Adipocyte (in vitro differentiated cells): ENCODE results near the gene SCTR.

Experiments used
- DNase-seq: peaks from one replicate; pipeline ENCODE4 v3.0.0-alpha.2; 2015; ENCODE audit warnings: low read depth
- H3K27me3 ChIP-seq: replicated peaks from 2 replicates; pipeline ENCODE4 v1.7.0; 2013; ENCODE audit warnings: mild to moderate bottlenecking, low read length, moderate library complexity; ENCODE audit not compliant: control insufficient read depth, insufficient read depth
- H3K36me3 ChIP-seq: 2 replicates; pipeline ENCODE4 v1.7.0; 2013; ENCODE audit warnings: low read length, mild to moderate bottlenecking, moderate library complexity; ENCODE audit not compliant: control insufficient read depth, insufficient read depth, severe bottlenecking
- H3K4me1 ChIP-seq: 2 replicates; pipeline ENCODE4 v1.7.0; 2013; ENCODE audit warnings: mild to moderate bottlenecking, low read length, moderate library complexity; ENCODE audit not compliant: control insufficient read depth, insufficient read depth
- H3K4me3 ChIP-seq: 2 replicates; pipeline ENCODE4 v1.7.0; 2013; ENCODE audit warnings: mild to moderate bottlenecking, low read length, moderate library complexity
- H3K9ac ChIP-seq: 2 replicates; pipeline ENCODE4 v1.7.0; 2013; ENCODE audit warnings: mild to moderate bottlenecking, low read length, moderate library complexity
- H3K9me3 ChIP-seq: 2 replicates; pipeline ENCODE4 v1.7.0; 2013; ENCODE audit warnings: mild to moderate bottlenecking, low read length, moderate library complexity; ENCODE audit not compliant: control insufficient read depth

The SCTR gene

DNA sequence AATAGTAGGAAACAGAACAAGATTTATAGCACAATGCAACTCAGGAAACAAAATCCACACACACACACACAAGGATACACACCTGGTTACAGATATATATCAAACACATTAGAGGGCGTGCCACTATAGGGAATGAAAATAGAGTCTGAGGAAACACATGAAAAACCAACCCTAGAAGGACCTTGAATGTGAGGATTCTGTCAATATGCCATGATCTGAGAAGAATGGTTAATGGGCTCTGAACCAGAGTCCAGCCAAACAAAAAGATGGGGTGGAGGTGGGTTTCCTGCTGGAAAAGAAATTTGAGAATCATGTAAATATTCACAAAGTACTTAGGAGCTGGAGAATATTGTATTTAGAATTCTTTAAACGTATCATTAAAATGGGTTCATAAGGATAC is 100.5 kb downstream of the SCTR start:
- Histone ChIP-seq H3K9ac (no peak overlapping the region), H3K4me3 (no peak overlapping the region), H3K27me3 (peaks cover 11% of the 10 kb centered on the region), H3K9me3 (peaks cover 21% of the 10 kb centered on the region), H3K36me3 (no peaks in the 10 kb centered on the region), H3K4me1 (peaks cover 50% of the 10 kb centered on the region)
- DNase-seq = no peak

DNA sequence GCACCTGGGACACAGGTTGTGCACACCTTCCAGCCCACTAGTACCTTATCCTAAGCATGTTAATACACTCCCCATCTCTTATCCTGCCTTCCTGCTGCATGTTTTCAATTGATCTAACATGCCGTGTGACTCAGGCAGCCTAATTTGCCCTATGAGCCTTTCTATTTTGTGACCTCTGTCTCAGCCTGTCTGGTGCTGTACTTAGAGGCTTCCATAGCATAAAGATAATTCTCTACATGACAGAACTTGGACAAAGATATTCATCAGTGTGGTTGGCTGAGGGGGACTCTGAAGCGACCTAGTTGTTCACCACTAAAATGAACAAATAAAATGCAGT is 101.2 kb downstream of the SCTR start:
- peaks cover 21% of the 10 kb centered on the region for H3K9me3 ChIP-seq
- no peak for DNase-seq
- H3K4me1 ChIP-seq = peaks cover 43% of the 10 kb centered on the region
- no peak overlapping the region for H3K9ac ChIP-seq
- no peak overlapping the region for H3K4me3 ChIP-seq
- no peaks in the 10 kb centered on the region for H3K36me3 ChIP-seq
- peaks cover 11% of the 10 kb centered on the region for H3K27me3 ChIP-seq

DNA sequence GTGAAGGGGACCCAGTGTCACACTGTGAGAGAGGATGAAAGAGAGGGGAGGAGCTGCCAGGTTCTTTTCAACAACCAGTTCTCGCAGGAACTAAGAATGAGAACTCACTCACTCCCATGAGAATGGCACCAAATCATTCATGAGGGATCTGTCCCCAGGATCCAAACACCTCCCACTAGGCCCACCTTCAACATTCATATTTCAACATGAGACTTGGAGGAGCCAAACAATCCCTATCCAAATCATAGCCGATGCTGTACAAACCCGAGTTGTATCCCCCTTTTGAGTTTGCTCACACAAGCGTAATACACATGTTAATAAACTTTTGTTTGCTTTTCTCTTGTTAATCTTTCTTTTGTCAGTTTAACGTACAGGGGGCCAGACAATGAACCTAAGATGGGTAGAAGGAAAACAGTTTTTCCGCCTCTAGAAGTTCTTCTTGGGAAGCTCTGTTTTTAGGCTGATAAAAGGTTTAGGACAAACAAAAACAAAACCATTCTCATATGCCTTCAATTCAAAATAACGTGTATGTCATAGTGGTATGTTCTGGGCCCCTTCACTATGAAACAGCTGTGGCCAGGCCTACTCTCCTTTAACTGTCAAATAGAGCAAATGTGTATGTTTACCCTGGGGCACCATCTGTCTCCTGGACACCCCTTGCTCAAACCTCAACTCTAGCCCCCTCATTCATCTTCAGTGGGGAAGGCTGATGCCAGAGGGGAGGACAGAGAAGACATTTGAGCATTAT is 101.7 kb downstream of the SCTR start:
- Histone ChIP-seq H3K9ac (no peak overlapping the region), H3K27me3 (peaks cover 11% of the 10 kb centered on the region), H3K36me3 (no peaks in the 10 kb centered on the region), H3K4me3 (no peak overlapping the region), H3K9me3 (peaks cover 21% of the 10 kb centered on the region), H3K4me1 (peaks cover 38% of the 10 kb centered on the region)
- DNase-seq = no peak

DNA sequence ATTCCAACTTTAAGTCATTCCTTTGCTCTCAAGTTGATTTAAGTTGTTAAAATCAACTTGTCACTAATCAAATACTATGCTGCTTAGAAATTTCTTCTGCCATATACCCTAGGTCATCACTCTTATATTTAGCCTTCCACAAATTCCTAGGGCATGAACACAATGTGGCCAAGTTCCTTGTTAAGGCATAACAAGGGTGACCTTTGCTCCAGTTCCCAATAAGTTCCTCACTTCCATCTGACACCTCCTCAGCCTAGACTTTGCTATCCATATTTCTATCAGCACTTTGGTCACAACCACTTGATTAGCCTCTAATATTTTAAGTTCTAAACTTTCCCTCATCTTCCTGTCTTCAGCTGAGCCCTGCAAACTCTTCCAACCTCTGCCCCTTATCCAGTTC is 102.5 kb downstream of the SCTR start:
- DNase-seq = no peak
- H3K4me3 ChIP-seq = no peak overlapping the region
- peaks cover 11% of the 10 kb centered on the region for H3K27me3 ChIP-seq
- no peaks in the 10 kb centered on the region for H3K36me3 ChIP-seq
- peaks cover 30% of the 10 kb centered on the region for H3K4me1 ChIP-seq
- H3K9ac ChIP-seq = no peak overlapping the region
- peaks cover 21% of the 10 kb centered on the region for H3K9me3 ChIP-seq

DNA sequence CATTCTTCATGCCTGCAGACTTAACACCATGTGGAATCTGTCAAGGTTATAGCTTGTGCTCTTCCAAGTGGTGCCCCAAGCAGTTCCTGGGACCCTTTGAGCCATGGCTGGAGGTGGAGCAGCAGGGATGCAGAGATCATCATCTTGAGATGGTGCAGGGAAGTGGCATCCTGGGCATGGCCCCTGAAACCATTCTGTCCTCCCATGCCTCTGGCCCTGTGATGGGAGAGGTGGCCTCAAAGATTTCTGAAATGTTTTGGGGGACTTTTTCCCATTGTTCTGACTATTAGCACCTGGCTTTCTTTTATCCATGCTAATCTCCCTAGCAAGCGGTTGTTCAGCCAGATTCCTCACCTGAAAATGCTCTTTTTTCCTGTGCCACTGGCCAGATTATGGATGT is 103.0 kb downstream of the SCTR start:
- peaks cover 21% of the 10 kb centered on the region for H3K9me3 ChIP-seq
- peaks cover 26% of the 10 kb centered on the region for H3K4me1 ChIP-seq
- H3K9ac ChIP-seq = no peak overlapping the region

DNA sequence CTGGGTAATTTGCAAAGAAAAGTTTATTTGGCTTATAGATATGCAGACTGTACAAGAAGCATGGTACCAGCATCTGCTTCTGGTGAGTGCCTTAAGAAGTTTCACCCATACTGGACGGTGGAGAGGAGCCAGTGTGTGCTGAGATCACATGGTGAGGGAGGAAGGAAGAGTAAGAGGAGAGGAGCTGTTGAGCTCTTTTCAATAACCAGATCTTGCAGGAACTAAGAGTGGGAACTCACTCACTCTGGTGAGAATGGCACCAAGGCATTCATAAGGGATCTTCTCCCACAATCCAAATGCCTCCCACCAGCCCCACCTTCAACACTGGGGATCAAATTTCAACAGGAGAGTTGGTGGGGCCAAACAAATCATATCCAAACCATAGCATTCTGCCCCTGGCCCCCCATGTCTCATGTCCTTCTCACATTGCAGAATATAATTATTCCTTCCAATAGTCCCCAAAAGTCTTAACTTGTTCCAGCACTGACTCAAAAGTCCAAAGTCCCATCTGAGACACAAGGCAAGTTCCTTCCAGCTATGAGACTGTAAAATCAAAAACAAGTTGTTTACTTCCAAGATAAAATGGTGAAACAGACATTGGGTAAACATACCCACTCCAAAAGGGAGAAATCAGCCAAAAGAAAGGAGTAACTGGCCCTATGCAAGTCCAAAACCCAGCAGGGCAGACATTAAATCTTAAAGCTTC is 104.3 kb downstream of the SCTR start:
- Histone ChIP-seq H3K36me3 (no peaks in the 10 kb centered on the region), H3K9me3 (peaks cover 26% of the 10 kb centered on the region), H3K4me3 (no peak overlapping the region), H3K27me3 (peaks cover 13% of the 10 kb centered on the region), H3K9ac (no peak overlapping the region), H3K4me1 (peaks cover 13% of the 10 kb centered on the region)
- DNase-seq = no peak

More for the DNA sequence above, 103.0 kb downstream of the SCTR start:
- Histone ChIP-seq H3K27me3 (peaks cover 11% of the 10 kb centered on the region), H3K4me3 (no peak overlapping the region), H3K36me3 (no peaks in the 10 kb centered on the region)
- DNase-seq = no peak

DNA sequence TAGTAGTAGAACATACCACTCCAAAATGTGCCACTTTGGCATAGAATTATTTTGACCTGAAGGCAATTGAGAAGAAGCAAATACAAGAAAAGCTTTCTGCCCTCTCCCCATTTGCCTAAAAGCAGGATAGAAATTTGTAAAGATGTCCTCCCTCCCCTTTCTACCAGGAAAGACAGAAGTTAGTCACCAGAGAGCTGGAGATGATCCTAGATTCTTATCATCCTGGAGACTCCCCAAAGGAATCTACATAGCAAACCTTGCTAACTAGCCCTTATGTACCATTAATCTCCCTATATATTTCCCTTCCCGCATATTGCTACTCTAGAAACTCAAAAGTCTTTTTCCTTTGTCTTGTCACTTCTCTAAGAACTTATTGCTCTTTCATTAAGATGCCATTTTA is 105.2 kb downstream of the SCTR start:
- no peak for DNase-seq
- Histone ChIP-seq H3K9ac (no peak overlapping the region), H3K36me3 (no peaks in the 10 kb centered on the region), H3K27me3 (peaks cover 10% of the 10 kb centered on the region), H3K9me3 (peaks cover 34% of the 10 kb centered on the region), H3K4me3 (no peak overlapping the region), H3K4me1 (peaks cover 16% of the 10 kb centered on the region)

DNA sequence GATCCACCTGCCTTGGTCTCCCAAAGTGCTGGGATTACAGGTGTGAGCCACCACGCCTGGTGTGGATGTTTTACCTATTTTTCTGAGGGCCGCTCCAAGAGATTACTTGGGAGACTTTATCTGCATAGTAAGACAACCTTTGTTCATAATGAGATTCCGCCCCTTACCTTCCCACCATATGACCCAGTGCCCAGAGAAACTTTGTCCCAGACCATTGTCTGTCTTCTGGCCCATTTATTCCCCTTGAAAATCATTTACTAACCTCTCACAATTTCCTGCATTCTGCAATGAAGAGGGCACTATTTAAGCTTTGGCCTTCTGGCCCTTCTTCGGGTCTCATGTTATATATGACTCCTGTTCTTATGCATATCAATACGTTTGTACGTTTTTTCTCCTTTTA is 106.4 kb downstream of the SCTR start:
- Histone ChIP-seq H3K9me3 (peaks cover 33% of the 10 kb centered on the region), H3K4me1 (peaks cover 19% of the 10 kb centered on the region), H3K4me3 (no peak overlapping the region), H3K36me3 (no peaks in the 10 kb centered on the region), H3K27me3 (peaks cover 10% of the 10 kb centered on the region), H3K9ac (no peak overlapping the region)
- no peak for DNase-seq

DNA sequence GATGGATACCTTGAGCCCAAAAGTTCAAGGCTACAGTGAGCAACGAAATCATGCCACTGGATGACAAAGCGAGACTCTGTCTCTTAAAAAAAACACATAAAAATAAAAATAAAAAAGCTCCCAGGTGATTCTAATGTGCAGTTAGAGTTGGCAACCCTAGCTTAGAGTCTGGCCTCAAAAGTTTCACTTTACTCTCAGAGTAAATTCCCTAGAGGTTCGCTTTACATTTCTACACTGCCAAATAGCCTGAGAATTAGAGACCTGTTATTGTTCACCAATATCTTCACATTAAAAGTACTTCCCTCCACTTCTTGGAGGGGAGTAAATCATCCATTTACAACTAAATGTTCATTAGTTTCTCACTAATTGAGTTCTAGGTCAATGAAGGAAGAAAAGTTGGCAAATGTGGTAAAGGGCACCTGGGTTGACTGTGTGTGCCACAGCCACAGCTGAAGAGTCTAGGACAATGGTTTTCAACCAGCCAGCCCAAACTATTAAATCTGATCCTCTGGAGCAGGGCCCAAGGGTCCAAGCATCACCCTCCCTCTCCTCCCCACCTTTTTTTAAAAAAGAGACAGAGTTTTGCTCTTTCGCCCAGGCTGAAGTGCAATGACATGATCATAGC is 107.9 kb downstream of the SCTR start:
- DNase-seq = no peak
- no peak overlapping the region for H3K9ac ChIP-seq
- H3K27me3 ChIP-seq = peaks cover 4% of the 10 kb centered on the region

DNA sequence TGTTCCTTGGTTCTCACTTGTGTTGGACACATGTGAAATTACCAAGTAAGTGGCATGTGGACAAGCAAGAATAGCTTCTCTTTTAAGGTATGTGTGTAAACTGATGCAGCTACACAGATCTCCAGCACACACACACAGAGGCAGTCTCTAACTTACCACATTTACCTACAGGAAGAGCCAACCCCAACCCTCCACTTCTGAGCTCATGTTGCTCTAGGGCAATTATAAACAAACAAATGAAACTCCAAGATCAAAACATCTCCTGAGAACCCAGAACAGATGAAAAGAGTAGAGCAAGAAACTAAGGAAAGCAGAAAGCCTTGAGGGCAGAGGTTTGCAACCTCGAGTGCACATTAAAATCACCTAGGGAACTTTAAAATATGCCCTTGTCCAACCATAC is 108.7 kb downstream of the SCTR start:
- Histone ChIP-seq H3K9ac (no peak overlapping the region), H3K4me1 (peaks cover 15% of the 10 kb centered on the region), H3K36me3 (no peaks in the 10 kb centered on the region), H3K27me3 (peaks cover 9% of the 10 kb centered on the region), H3K9me3 (peaks cover 17% of the 10 kb centered on the region), H3K4me3 (no peak overlapping the region)
- DNase-seq = no peak

More for the DNA sequence above, 107.9 kb downstream of the SCTR start:
- no peak overlapping the region for H3K4me3 ChIP-seq
- H3K36me3 ChIP-seq = no peaks in the 10 kb centered on the region
- H3K4me1 ChIP-seq = peaks cover 19% of the 10 kb centered on the region
- H3K9me3 ChIP-seq = peaks cover 21% of the 10 kb centered on the region

DNA sequence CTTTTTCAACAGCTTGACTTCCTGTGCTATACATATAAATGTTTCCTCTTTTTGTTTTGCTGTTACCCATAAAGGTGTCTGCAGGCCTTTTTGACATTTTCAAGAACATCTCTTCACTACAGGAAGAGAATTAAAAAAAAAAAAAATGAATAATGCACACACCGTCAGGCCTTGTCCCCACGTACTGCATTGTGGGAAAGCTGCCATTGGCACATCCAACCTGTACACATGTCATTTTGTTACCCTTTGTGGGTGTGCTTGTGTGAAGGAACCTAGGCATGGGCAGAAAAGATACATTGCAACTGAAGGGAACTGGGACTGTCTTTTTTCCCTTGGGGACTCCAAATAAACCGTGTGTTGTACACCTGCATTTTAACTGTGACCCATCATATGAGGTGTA is 109.4 kb downstream of the SCTR start:
- H3K9me3 ChIP-seq = peaks cover 17% of the 10 kb centered on the region
- H3K4me1 ChIP-seq = peaks cover 9% of the 10 kb centered on the region
- no peak for DNase-seq
- H3K4me3 ChIP-seq = no peak overlapping the region
- no peaks in the 10 kb centered on the region for H3K36me3 ChIP-seq
- H3K9ac ChIP-seq = no peak overlapping the region
- H3K27me3 ChIP-seq = peaks cover 9% of the 10 kb centered on the region
